VCaP (cell line): ENCODE results near the gene THBS2.

Experiments
- H3K27ac ChIP-seq: fragments of 450-650 bp; 2 replicates; pipeline ENCODE4 v1.5.1; 2017
- TF ChIP-seq, protein P1 (sequence below): fragments of 450-650 bp; conservative IDR thresholded peaks from 2 replicates; pipeline ENCODE4 v1.5.1; 2017; ENCODE audit warnings: mild to moderate bottlenecking, moderate library complexity

The THBS2 gene

DNA sequence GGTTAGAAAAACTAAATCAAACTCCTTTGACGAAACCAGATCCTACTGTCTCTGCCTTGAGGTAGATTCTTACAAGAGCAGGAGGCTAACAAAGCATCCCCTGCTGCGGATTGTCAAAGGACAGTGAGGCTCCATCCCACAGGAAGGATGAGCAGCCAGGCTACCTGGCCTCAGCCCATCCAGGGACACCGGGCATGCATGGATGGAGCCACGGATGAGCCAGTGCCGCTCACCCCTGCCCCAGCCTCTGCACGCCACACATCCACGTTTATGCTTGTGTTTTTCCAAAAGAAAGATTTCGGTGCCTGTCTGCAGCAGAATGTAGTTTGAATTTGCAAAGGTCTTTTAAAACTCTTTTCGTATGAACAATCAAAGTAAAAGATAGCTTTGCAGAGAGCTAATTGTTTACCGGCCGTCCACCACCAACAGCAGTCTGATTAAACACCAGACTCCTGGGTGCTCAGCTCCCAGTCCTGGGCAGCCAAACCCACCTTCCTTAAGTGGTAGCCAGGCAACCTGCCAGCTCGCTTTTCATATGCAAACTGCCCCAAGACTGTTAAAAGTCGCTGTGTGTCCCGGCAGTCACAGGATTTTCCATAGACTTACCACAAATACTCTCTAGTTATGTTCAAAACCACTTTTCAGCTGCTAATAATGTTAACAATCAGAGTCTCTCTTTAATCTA is 999 bp downstream of the THBS2 start:
- TF ChIP-seq, protein P1, sequence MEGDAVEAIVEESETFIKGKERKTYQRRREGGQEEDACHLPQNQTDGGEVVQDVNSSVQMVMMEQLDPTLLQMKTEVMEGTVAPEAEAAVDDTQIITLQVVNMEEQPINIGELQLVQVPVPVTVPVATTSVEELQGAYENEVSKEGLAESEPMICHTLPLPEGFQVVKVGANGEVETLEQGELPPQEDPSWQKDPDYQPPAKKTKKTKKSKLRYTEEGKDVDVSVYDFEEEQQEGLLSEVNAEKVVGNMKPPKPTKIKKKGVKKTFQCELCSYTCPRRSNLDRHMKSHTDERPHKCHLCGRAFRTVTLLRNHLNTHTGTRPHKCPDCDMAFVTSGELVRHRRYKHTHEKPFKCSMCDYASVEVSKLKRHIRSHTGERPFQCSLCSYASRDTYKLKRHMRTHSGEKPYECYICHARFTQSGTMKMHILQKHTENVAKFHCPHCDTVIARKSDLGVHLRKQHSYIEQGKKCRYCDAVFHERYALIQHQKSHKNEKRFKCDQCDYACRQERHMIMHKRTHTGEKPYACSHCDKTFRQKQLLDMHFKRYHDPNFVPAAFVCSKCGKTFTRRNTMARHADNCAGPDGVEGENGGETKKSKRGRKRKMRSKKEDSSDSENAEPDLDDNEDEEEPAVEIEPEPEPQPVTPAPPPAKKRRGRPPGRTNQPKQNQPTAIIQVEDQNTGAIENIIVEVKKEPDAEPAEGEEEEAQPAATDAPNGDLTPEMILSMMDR = no peak
- no peak overlapping the region for H3K27ac ChIP-seq

DNA sequence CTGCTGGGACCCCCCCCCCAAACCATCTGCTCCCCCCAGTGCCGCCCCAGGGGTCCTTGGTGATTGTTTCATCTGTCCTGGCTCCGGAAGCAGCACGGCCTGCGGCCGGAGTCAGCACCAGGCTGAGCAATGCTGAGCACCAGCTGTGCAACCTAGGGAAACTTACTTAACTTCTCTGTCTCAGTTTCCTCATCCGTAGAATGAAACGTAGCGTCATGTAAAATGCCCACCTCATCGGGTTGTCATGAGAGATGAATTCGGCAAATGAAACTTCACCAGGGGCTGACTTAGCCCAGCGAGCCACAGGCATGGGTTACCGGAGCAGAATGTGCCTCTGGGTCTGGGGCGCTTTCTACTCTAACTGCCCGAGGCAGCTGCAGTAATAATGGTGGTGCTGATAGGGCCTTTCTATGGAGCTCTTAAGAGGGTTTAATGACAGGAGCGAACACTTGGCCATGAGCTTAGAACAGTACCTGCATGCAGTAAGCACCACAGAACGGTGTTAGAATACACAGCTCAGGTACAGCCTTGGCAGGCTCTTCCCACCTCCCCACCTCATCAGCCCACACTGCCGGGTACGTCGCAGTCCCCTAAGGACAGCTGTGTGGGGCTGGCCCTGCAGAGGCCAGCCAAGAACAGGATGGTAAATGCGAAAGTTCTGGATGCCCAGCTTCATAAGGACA is 1.7 kb downstream of the THBS2 start:
- H3K27ac ChIP-seq = no peak overlapping the region

DNA sequence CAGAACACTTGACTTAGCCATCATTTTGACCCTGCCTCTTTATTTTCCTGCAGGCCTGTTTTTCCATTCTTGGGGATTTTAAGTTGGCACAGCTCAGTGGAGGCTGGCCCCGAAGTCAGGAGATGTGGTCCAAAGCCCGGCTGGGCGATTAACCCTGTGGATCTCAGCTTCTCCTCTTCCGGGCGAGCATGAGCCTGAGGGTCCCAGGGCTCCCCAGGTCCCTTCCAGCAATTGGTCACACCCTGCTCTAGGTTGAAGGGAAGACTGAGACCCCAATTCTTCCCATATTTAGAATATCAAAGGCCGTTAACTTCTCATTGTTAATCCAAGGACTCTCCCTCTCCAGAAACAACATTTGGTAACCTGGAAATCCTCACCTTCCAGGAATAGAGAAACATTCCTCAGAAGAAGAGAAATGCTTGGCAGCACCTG is 2.3 kb downstream of the THBS2 start:
- no peak overlapping the region for H3K27ac ChIP-seq
- TF ChIP-seq, protein P1 = no peak

More for the DNA sequence above, 1.7 kb downstream of the THBS2 start:
- TF ChIP-seq, protein P1 = no peak

DNA sequence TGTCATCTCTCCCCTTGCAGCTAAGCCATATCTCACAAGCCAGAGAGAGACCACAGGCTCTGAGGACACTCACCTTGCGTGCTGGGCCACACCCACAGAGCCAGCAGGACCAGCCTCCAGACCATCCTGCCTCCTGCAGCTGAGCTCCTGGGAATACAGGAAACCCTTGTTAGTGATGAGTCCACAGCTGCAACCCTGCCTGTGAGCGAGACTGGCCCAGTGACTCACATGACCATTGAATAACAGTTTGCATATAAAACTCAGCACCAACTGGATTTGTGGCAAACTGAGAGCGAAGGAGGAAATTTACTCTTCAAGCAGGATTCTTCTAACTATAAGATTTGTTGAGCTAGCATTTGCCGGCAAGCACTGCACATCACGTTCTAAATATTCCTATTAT is 3.0 kb downstream of the THBS2 start:
- TF ChIP-seq, protein P1 = no peak
- H3K27ac ChIP-seq = no peak overlapping the region

DNA sequence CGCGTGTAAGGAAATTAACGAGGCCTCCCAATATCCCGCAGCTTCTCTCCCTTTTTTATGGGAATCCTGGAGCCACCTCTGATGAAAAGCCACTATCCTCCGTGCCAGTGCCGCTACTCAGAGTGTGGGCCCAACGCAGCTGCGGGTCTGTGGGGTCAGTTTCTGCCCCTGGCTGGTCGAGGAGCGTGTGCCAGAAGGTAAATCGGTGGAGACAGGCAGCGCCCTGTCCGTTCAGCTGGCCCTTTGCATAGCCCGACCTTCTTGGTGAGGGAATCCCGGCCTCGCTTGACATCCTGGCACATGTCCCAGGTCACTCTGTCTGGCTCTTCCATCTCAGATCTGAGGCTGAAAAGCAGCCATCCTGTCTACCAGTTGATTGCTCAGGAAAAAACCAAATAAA is 4.6 kb downstream of the THBS2 start:
- TF ChIP-seq, protein P1 = no peak
- H3K27ac ChIP-seq = no peak overlapping the region

DNA sequence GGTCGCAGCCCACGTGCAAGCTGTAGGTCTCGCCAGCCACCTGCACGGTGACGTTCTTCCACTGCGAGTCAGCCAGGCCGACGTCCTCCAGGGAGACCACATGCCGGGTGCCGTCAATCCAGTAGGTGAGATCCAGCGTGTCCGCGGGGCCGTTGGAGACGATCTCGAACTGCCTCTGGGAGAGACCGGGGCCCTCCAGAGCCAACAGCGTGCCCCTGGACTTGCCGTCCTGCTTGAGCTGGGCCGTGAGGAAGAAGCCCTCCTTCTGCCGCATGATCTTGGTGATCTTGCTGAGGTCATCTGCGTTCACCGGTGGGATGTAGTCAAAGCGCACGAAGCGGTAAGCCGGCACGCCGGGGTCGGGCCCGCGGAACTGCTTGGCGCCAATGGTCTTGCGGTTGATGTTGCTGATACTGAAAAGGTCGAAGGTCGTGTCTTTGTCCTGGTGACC is 5.1 kb downstream of the THBS2 start:
- TF ChIP-seq, protein P1 = no peak
- H3K27ac ChIP-seq = no peak overlapping the region

DNA sequence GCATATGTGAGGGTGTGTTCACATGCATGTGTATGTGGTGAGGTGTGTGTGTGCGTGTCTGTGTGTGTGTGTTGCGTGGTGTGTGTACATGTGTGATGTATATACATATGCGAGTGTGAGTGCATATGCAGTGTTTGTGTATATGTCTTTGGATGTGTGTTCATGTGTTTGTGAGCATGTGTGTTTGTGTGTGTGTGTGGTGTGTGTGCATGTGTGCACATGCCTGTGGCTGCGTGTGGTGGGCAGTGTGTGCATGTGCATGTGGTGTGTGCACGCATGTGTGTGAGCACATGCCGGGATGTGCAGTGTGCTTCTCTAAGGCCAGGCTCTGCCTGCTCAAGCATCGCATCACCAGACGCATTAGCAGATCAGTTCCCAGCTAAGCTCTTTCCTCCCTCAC is 5.7 kb downstream of the THBS2 start:
- H3K27ac ChIP-seq = no peak overlapping the region
- TF ChIP-seq, protein P1 = no peak
